Stimulated activated CD4-positive, alpha-beta T cell treated with anti-CD3 and anti-CD28 coated beads, Interleukin-12 subunit alpha, Interleukin-12 subunit beta, amount 100 ng/mL, for 48 hours (primary cell): Measurements from ENCODE around the gene FHL2.
"Not testable (repeated sequence)": the region's sequence is repeated elsewhere in the genome, so short reads cannot be mapped to it uniquely, and the experiment has no call there.

ENCODE experiments used
- DNase-seq, 3 donors: peaks; one replicate each; pipeline ENCODE4 v3.0.0-alpha.2; 2020; ENCODE audit warnings: low read depth in 2 of 3, low spot score in 1 of 3

The FHL2 gene

DNA sequence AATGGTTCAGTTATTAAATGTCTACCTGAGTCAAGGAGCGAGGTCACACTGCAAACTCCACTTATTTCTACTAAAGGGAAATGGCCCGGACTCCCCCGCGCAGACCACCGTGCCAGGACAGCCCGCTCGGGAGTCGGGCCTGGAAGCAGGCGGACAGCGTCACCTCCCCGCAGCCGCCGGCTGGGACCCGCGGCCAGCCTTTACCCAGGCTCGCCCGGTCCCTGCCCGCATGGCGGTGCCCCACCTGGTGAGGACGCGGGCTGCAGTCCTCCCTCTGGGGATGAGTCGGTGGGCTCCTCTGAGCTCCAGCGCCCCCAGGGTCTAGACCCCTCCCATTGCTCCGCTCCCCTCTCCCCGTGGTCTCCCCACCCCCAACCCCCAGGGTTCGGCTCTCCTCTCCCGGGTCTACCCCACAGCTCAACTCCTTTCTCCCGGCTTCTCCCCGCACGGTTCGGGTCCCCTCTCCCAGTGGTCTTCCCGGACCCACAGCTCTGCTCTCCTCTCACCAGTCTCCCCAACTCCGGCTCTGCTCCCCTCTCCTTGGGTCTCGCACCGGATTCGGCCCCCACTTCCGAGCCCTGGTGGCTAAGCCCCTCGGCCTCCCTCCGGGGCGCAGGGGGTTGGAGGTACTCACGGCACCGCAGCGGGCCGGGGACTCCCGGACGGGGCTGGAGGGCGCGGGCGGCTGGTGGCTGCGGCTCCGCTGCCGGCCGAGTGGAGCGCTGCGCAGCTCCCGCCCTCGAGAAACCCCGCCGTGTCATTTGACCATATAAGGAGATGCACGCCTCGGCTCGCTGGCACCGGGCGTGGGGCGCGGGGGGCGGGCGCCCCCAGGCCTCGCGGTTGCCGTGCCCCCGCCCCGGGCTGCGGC is at the start of gene FHL2:
Gene FHL2, minus strand, starts transcription at position 716 of the 871 bp plus-strand sequence. CDS start 12,535 bp downstream, outside the sequence.
- DNase-seq: peak; percentile 42 to 64 (median 42)

GRCh38 chr2:105447476-105447875 is 48.6 kb upstream of the FHL2 start:
- no peak for DNase-seq

- no peak for DNase-seq
Measured at GRCh38 chr2:105446501-105446900, 47.6 kb upstream of the FHL2 start.

DNA sequence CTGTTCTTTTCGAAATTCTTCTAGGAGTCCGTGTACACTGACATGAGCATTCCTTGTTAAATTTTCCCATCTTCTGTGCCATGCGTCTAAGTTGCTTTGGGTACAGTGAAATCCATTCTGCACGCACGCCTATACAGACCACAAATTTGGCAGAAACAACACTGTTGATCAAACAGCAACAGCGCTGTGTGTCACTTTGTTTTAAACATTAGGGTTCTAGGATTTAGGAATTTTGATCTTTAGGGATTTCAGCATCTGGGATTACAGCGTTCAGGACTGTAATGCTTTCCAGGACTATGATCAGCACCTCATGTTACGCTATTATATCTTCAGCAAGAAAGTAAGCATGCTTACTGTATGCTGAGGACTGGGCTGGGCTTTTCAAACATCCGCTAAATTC is 47.1 kb upstream of the FHL2 start:
- DNase-seq: no peak

DNA sequence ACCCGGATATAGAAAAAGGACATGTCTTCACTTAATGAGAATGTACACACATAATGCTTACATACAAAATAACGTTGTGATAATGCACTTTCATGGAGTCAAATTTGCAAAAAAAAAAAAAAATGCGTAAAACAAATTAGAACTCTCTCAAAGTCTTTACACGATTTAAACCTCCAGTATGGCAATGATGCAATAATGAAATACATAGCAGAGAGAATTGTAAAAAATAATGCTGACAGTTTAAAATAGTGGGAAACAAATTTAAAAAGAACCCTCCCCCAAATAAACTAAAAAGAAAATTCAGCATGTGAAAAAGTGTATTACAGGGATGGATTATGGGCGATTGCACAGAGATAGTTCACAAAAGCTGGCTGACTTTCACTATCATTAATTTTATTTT is 46.6 kb upstream of the FHL2 start:
- no peak for DNase-seq

GRCh38 chr2:105443617-105444598 is 45.1 kb upstream of the FHL2 start:
- no peak for DNase-seq

DNA sequence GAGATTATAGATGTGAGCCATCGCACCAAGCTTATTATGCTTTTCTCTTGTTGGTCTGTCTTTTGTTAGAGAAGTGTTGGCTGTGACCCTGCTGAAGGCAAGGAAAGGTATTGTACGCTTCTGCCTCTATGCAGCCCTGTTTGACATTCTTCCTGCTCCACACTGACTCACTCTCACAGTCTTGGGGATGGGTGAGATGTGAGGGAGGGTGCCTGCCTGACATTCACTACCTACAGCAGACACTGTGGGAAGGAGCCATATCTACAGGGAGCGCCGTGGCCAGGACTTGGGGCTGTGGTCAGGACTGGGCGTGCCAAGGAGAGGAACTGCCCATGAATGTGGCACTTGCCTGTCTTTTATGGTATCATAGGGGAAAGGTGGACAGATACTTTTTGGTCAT is 43.9 kb upstream of the FHL2 start:
- DNase-seq: no peak

DNA sequence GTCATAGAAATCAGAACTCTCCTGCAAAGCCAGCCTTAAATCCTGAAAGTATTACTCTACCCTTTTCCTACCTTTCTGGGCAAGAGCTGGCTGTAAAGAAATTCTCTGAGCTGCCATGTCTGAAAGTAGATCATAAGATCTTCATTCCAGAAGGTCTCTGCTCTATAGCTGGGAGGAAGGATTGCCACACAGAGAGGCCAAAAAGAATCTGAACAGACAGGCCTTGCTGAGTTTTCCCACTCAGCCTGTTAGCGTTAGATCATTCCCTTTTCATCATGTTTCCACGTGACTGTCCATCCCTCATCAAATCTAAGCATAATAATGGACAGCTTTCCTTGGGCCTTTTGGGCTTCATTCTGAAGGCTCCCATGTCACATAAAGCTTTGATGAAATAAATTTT is 43.2 kb upstream of the FHL2 start:
- no peak for DNase-seq

- no peak for DNase-seq
Measured at GRCh38 chr2:105439141-105439540, 40.3 kb upstream of the FHL2 start.

GRCh38 chr2:105438104-105438929 is 39.5 kb upstream of the FHL2 start:
- no peak for DNase-seq

DNA sequence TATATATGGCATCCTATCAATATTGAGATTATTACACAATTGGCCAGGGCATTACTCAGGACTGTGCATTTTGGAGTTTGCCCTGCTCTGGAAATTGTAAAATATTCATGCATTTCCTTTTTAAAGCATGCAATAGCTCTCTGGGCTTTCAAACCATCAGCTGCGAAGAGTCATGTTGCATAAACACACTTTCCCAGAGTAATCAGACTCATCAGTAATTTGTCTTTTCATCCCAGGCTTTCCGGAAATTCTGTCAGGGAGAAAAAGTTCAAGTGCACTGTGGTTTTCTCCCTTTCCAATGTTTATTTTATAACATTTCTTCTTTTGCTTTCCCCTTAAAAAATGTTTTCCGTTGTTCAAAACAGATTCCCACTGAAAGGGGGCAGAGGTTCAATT is 38.9 kb upstream of the FHL2 start:
- DNase-seq: no peak

- no peak for DNase-seq
Measured at GRCh38 chr2:105432749-105433148, 33.9 kb upstream of the FHL2 start.

DNA sequence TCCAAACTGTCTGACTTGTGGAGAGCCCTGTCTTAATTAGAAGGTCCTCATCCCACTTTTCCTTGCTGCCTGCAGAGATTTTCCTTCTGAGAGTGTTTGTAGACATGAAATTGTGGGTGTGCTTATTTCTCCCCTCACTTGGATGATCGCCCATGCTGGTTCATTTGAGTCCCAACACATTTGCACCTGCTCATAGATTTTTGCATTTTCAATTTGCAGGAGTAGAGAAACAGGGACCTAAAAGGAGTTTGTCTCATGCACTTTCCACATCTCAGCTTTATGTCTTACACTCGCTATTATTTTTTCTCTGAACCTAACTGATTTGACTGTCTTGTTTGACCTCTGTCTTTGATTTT is 33.2 kb upstream of the FHL2 start:
- DNase-seq: no peak

DNA sequence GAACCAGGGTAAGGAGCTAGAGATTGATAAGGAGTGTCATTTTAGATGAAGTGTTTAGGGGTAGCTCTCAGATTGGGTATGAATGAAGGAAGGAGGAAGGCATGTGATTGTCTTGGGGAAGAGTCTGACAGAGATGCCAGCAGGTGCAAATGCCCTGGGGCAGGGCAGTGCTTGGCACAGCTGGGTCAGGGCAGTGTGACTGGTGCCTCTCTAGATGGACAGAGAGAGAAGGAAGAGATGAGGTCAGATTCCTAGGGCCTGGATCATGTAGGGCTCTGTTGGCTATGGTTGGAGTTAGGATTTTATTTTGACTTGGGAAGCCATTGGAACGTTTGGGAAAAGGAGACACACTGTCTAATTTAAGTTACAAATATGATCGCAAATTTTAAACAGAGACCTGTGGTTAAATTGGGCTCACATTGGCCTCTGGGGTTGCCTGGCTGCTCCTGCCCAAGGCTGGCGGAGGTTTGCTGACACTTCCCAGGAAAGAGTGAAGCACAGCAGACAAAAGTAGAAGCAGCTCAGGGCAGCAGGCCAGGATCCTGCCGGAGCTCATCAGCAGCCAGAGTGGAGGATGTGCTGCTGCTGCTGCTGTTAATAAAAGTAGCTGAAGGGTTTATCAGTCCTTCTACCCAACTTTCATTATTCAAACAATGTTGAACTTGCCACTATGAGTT is 32.7 kb upstream of the FHL2 start:
- no peak for DNase-seq

DNA sequence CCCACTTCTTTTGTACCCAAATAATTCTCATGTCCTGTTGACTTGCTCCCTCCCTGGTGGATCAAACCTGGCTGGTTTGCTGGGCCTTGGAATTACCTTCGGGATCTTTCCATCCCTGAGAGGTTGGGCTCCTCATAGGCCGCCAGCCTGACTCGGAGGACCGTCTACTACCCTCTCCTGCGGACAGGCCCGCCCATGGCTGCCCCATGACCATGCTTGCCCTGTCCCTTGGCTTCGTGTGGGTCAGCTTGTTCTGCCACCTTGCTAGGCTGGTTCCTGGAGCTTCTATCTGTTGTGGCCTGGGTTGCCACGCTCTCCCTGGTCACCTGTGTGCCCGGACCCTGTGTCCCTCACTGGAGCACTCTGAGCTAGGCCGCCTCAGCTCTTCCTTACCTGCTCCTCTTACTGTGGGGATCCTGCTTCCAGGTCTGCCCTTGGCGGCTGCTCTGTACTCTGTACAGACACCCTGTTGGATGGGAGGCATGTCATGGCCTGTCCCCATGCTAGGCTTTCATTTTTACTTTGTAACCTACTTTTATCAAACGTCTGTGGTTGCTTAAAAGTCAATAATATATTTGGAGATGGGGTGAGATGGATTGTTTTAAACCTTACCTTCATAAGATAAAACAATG is 29.7 kb upstream of the FHL2 start:
- no peak for DNase-seq

- DNase-seq: no peak
Measured at GRCh38 chr2:105427485-105427884, 28.6 kb upstream of the FHL2 start.

DNA sequence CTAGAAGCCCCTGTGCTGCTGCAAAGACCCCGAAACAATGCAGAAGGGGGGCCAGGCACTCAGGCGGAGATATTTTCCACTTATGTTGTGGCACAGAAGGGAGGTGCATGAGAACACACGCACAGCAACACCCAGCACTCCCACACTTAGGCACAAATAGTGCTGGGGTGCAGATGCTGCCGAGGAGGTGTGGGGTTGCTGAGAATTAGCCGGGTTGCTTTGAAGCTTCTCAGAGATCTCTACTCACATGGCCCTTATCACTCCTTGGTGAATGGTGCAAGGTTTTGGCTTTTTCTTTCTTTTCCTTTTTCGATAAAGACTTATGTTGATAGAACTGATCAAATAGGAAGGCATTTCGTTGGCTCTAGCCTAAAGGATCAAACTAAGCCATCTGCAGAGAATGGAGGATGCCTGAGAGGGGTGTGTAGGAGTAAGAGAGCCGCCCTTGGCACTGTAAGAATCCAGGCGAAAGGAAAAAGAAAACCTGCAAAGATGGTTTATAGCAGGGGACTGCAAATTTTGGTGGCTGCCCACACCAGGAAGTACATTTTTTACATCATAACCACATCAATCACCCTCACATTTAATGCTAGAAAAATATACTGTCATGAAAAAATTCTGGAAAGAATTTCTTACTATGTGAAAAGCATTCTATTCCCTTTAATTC is 27.9 kb upstream of the FHL2 start:
- no peak for DNase-seq

GRCh38 chr2:105425936-105426625 is 27.2 kb upstream of the FHL2 start:
- no peak for DNase-seq

DNA sequence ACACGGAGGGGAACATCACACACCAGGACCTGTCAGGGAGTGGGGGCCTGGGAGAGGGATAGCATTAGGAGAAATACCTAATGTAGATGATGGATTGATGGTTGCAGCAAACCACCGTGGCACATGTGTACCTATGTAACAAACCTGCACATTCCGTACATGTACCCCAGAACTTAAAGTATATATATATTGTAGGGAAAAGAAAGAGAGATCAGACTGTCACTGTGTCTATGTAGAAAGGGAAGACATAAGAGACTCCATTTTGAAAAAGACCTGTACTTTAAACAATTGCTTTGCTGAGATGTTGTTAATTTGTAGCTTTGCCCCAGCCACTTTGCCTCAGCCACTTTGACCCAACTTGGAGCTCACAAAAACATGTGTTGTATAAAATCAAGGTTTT is 26.0 kb upstream of the FHL2 start:
- DNase-seq: not testable (repeated sequence)
